Suprapubic skin (tissue), 4 donors: ENCODE data around the gene PCDH15.

Experiments
- EP300 ChIP-seq: sonication (generic); formaldehyde crosslinking; IDR thresholded peaks from one replicate; pipeline ENCODE4 v1.6.1; 2017; ENCODE audit warnings: antibody characterized with exemption
- POLR2A ChIP-seq, 2 donors: fragments of 450-650 bp; IDR thresholded peaks; one replicate each; pipeline ENCODE4 v1.6.1; 2017; ENCODE audit warnings: antibody characterized with exemption in 2 of 2, mild to moderate bottlenecking in 2 of 2, moderate library complexity in 2 of 2
- POLR2AphosphoS5 ChIP-seq, 3 donors: sonication (generic); formaldehyde crosslinking; IDR thresholded peaks; one replicate each; pipeline ENCODE4 v1.6.1; 2017; ENCODE audit warnings: antibody characterized with exemption in 3 of 3
- TF ChIP-seq, protein P1 (sequence below), 2 donors: fragments of 200-600 bp in 1 of 2; fragments of 450-650 bp in 1 of 2; sonication (generic) in 1 of 2; IDR thresholded peaks; one replicate each; pipeline ENCODE4 v1.5.1; 2016 to 2019; ENCODE audit warnings: antibody characterized with exemption in 2 of 2, mild to moderate bottlenecking in 1 of 2, moderate library complexity in 1 of 2

DNA sequence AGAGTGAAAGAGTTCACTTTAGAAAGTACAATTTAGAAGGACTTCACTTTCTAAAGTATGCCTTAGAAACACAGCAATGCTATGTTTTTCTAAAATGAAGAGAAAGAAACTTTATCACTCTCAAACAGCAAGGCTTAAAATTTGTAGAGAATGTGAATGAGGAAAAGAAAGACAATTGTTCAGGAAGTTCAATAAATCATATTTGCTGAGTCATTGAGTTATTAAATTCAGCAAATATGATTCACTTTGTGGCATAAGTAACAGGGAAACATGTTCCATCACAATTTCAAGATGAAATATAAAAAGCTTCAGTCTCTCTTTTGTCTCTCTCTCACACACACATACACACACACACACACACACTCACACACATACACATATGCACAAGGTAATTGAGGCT is 187.9 kb downstream of the PCDH15 start:
- TF ChIP-seq POLR2A (IDR thresholded peaks at IDR 0.05) (no peak), EP300 (no peak), POLR2AphosphoS5 (IDR thresholded peaks at IDR 0.05) (no peak)
- TF ChIP-seq, protein P1, sequence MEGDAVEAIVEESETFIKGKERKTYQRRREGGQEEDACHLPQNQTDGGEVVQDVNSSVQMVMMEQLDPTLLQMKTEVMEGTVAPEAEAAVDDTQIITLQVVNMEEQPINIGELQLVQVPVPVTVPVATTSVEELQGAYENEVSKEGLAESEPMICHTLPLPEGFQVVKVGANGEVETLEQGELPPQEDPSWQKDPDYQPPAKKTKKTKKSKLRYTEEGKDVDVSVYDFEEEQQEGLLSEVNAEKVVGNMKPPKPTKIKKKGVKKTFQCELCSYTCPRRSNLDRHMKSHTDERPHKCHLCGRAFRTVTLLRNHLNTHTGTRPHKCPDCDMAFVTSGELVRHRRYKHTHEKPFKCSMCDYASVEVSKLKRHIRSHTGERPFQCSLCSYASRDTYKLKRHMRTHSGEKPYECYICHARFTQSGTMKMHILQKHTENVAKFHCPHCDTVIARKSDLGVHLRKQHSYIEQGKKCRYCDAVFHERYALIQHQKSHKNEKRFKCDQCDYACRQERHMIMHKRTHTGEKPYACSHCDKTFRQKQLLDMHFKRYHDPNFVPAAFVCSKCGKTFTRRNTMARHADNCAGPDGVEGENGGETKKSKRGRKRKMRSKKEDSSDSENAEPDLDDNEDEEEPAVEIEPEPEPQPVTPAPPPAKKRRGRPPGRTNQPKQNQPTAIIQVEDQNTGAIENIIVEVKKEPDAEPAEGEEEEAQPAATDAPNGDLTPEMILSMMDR (IDR thresholded peaks at IDR 0.05): no peak
